Stimulated activated CD4-positive, alpha-beta T cell treated with anti-CD3 and anti-CD28 coated beads, Interleukin-1b, Interleukin-23, amount 100 ng/mL, for 48 hours (primary cell): Measurements from ENCODE around the gene C10orf62.

Experiments used
- DNase-seq: peaks from one replicate; pipeline ENCODE4 v3.0.0-alpha.2; 2020

Gene C10orf62

GRCh38 chr10:97587183-97587582, 2.3 kb upstream of the C10orf62 start:
- DNase-seq = no peak

- no peak for DNase-seq
Observed at GRCh38 chr10:97590082-97590747, 694 bp downstream of the C10orf62 start.

GRCh38 chr10:97590748-97591495, 1.4 kb downstream of the C10orf62 start:
- no peak for DNase-seq

GRCh38 chr10:97593421-97593820, 3.9 kb downstream of the C10orf62 start:
- no peak for DNase-seq

- no peak for DNase-seq
Observed at GRCh38 chr10:97596101-97597082, 6.9 kb downstream of the C10orf62 start.

- no peak for DNase-seq
Observed at GRCh38 chr10:97597778-97598177, 8.3 kb downstream of the C10orf62 start.

GRCh38 chr10:97598407-97599271, 9.1 kb downstream of the C10orf62 start:
- DNase-seq = no peak

- no peak for DNase-seq
Observed at GRCh38 chr10:97599272-97599619, 9.7 kb downstream of the C10orf62 start.

GRCh38 chr10:97600616-97601015, 11.1 kb downstream of the C10orf62 start:
- no peak for DNase-seq

GRCh38 chr10:97601268-97602215, 12.0 kb downstream of the C10orf62 start:
- no peak for DNase-seq

- no peak for DNase-seq
Observed at GRCh38 chr10:97607095-97607636, 17.6 kb downstream of the C10orf62 start.

GRCh38 chr10:97608991-97609561, 19.6 kb downstream of the C10orf62 start:
- no peak for DNase-seq

- DNase-seq = no peak
Observed at GRCh38 chr10:97611473-97611872, 22.0 kb downstream of the C10orf62 start.

- DNase-seq = no peak
Observed at GRCh38 chr10:97612386-97612785, 22.9 kb downstream of the C10orf62 start.

GRCh38 chr10:97618285-97618684, 28.8 kb downstream of the C10orf62 start:
- DNase-seq = no peak

- no peak for DNase-seq
Observed at GRCh38 chr10:97618733-97619132, 29.2 kb downstream of the C10orf62 start.

- no peak for DNase-seq
Observed at GRCh38 chr10:97623277-97623676, 33.8 kb downstream of the C10orf62 start.

- DNase-seq = no peak
Observed at GRCh38 chr10:97627731-97628130, 38.2 kb downstream of the C10orf62 start.

- DNase-seq = no peak
Observed at GRCh38 chr10:97628228-97628627, 38.7 kb downstream of the C10orf62 start.

GRCh38 chr10:97629289-97629688, 39.8 kb downstream of the C10orf62 start:
- DNase-seq = no peak

- no peak for DNase-seq
Observed at GRCh38 chr10:97631098-97631497, 41.6 kb downstream of the C10orf62 start.
